Mucosa of descending colon (tissue), 3 donors: ENCODE results near the gene PCDHA8. TPM values are rescaled to one million over a fixed set of nuclear protein-coding genes. Genes with fewer than 3 reads are reported as not detected.
"Not testable (repeated sequence)": the region's sequence is repeated elsewhere in the genome, so short reads cannot be mapped to it uniquely, and the experiment has no call there.

ENCODE experiments used
- ATAC-seq: fragments of 200-7000 bp; cut with Tn5 transposase; one replicate; pipeline ENCODE4 v1.9.1; 2020; ENCODE audit warnings: mild to moderate bottlenecking, moderate library complexity
- DNase-seq, 3 donors: peaks; one replicate each; pipeline ENCODE4 v3.0.0-alpha.2; 2020
- H3K36me3 ChIP-seq: fragments of 200-600 bp; one replicate; pipeline ENCODE4 v1.8.0; 2021; ENCODE audit warnings: low read depth, mild to moderate bottlenecking
- H3K4me1 ChIP-seq: fragments of 200-600 bp; one replicate; pipeline ENCODE4 v1.8.0; 2021; ENCODE audit warnings: low read depth, mild to moderate bottlenecking
- H3K4me3 ChIP-seq: fragments of 200-600 bp; one replicate; pipeline ENCODE4 v1.8.0; 2021; ENCODE audit warnings: mild to moderate bottlenecking
- H3K9me3 ChIP-seq: fragments of 200-600 bp; one replicate; pipeline ENCODE4 v1.8.0; 2021; ENCODE audit warnings: mild to moderate bottlenecking
- intact Hi-C, 2 donors: fragments of 100-400 bp; cut with DNase I in 1 of 2; cut with micrococcal nuclease in 1 of 2; formaldehyde crosslinking; loops; one replicate each; pipeline versions ENCODE4 v1.11.0 to v1.11.1; 2022; cut with DNase I, micrococcal nuclease
- total RNA-seq, 3 donors: library from RNA; stranded (reverse); fragmentation: NEBNext Ultra II Directional in 2 of 3; extraction: Animal tissue kit (Norgen Biotek cat#: 25700) in 2 of 3; gene quantifications; one replicate each; pipeline versions ENCODE4 v1.2.1 to v1.2.4, GENCODE V29; 2021 to 2023
- TF ChIP-seq, protein P1 (sequence below): fragments of 200-600 bp; IDR thresholded peaks from one replicate; pipeline ENCODE4 v1.8.0; 2022; ENCODE audit warnings: antibody characterized with exemption, mild to moderate bottlenecking
- donor health status: DM: no; HTN: no; CAD: no; lungs with moderate emphysema.
- donor health status: DM: no; HTN: no; CAD: no.
- donor health status: DM: no; HTN: yes; CAD: no.

PCDHA8 gene
- total RNA-seq, 3 donors from 2014 or later: 0.14 to 0.19 TPM; not detected in 1

DNA sequence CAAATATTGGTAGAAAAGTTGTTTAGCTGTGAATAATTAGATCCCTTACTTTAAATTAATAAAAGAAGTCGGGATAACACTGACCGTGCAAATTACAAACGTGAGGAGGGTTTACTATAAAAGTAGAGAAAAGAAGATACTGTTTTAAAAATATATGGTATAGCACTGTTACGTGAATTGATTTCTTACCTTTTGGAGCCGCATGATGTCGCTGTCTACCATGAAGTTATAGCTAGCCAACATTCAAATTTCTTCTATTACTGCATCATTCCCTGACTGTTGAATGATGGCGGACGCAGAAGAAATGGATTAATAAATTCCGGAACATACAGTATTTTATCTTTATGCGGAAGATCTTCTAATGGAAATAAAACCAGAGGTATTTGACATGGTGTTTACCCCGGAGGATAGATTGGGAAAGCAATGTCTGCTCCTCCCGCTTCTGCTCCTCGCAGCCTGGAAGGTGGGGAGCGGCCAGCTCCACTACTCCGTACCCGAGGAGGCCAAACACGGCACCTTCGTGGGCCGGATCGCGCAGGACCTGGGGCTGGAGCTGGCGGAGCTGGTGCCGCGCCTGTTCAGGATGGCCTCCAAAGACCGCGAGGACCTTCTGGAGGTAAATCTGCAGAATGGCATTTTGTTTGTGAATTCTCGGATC is 13.2 kb upstream of the PCDHA8 start, which contains the start of gene PCDHA6:
PCDHA6 (plus strand) TSS at position 257 of the 658 bp plus-strand sequence; CDS start at position 389, 132 bp downstream.
- Histone ChIP-seq H3K36me3 (no peaks in the 10 kb centered on the region), H3K4me1 (no peaks in the 10 kb centered on the region), H3K9me3 (peaks cover 44% of the 10 kb centered on the region), H3K4me3 (no peak within 1 kb of the TSS)
- intact Hi-C loops: no loop called here
- TF ChIP-seq, protein P1, sequence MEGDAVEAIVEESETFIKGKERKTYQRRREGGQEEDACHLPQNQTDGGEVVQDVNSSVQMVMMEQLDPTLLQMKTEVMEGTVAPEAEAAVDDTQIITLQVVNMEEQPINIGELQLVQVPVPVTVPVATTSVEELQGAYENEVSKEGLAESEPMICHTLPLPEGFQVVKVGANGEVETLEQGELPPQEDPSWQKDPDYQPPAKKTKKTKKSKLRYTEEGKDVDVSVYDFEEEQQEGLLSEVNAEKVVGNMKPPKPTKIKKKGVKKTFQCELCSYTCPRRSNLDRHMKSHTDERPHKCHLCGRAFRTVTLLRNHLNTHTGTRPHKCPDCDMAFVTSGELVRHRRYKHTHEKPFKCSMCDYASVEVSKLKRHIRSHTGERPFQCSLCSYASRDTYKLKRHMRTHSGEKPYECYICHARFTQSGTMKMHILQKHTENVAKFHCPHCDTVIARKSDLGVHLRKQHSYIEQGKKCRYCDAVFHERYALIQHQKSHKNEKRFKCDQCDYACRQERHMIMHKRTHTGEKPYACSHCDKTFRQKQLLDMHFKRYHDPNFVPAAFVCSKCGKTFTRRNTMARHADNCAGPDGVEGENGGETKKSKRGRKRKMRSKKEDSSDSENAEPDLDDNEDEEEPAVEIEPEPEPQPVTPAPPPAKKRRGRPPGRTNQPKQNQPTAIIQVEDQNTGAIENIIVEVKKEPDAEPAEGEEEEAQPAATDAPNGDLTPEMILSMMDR: no peak
- DNase-seq (no peak), ATAC-seq (no peak)

DNA sequence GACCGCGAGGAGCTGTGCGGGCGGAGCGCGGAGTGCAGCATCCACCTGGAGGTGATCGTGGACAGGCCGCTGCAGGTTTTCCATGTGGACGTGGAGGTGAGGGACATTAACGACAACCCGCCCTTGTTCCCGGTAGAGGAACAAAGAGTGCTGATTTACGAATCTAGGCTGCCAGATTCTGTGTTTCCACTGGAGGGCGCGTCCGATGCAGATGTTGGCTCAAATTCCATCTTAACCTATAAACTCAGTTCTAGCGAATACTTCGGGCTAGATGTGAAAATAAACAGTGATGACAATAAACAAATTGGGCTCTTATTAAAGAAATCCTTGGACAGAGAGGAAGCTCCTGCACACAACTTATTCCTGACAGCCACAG is 12.6 kb upstream of the PCDHA8 start:
- H3K4me1 ChIP-seq: no peaks in the 10 kb centered on the region
- peaks cover 39% of the 10 kb centered on the region for H3K9me3 ChIP-seq
- ATAC-seq (no peak), DNase-seq (no peak)
- H3K36me3 ChIP-seq: no peaks in the 10 kb centered on the region
- intact Hi-C loops: no loop called here
- TF ChIP-seq, protein P1: no peak
- no peak overlapping the region for H3K4me3 ChIP-seq

DNA sequence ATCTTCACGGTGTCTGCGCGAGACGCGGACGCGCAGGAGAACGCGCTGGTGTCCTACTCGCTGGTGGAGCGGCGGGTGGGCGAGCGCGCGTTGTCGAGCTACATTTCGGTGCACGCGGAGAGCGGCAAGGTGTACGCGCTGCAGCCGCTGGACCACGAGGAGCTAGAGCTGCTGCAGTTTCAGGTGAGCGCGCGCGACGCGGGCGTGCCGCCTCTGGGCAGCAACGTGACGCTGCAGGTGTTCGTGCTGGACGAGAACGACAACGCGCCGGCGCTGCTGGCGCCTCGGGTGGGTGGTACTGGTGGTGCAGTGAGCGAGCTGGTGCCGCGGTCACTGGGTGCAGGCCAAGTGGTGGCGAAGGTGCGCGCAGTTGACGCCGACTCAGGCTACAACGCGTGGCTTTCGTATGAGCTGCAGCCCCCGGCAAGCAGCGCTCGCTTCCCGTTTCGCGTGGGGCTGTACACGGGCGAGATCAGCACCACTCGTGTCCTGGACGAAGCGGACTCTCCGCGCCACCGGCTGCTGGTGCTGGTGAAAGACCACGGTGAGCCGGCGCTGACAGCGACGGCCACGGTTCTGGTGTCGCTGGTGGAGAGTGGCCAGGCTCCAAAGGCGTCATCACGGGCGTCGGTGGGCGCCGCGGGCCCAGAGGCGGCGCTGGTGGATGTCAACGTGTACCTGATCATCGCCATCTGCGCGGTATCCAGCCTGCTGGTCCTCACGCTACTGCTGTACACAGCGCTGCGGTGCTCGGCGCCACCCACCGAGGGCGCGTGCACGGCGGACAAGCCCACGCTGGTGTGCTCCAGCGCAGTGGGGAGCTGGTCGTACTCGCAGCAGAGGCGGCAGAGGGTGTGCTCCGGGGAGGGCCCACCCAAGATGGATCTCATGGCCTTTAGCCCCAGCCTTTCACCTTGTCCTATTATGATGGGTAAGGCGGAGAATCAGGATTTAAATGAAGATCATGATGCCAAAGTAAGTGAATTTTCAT is 11.2 kb upstream of the PCDHA8 start:
- intact Hi-C loops, DNase-seq, ATAC-seq, H3K36me3 ChIP-seq, H3K4me3 ChIP-seq, H3K4me1 ChIP-seq: not testable (repeated sequence)
- H3K9me3 ChIP-seq: peaks cover 43% of the 10 kb centered on the region

DNA sequence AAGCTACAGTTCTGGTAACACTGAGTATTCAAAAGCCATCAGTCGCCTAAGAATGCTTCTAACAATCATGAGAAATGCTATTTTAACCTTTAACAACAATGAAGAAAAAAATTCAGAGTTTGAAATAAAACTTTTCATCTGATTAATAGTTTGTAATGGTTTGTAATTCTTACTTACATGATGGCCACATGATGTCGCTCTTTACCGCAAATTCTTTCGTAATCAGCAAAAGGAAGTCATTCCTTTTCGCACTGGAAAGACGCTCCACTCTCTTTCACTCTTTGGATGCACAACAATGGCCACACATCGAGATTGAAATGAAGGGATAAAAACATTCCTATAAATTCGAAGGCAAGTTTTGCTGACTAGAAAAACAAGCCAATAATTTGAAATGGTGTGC is 7.0 kb upstream of the PCDHA8 start, which contains the start of gene PCDHA7:
PCDHA7 (plus strand) TSS at position 277 of the 400 bp plus-strand sequence; CDS start at position 392, 115 bp downstream.
- ATAC-seq (no peak), DNase-seq (no peak)
- Histone ChIP-seq H3K4me1 (no peaks in the 10 kb centered on the region), H3K4me3 (no peak within 1 kb of the TSS), H3K9me3 (peaks cover 42% of the 10 kb centered on the region), H3K36me3 (no peaks in the 10 kb centered on the region)
- TF ChIP-seq, protein P1: no peak
- intact Hi-C loops: no loop called here

DNA sequence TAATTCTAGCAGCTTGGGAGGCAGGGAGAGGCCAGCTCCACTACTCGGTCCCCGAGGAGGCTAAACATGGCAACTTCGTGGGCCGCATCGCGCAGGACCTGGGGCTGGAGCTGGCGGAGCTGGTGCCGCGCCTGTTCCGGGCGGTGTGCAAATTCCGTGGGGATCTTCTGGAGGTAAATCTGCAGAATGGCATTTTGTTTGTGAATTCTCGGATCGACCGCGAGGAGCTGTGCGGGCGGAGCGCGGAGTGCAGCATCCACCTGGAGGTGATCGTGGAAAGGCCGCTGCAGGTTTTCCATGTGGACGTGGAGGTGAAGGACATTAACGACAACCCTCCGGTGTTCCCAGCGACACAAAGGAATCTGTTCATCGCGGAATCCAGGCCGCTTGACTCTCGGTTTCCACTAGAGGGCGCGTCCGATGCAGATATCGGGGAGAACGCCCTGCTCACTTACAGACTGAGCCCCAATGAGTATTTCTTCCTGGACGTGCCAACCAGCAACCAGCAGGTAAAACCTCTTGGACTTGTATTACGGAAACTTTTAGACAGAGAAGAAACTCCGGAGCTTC is 6.5 kb upstream of the PCDHA8 start:
- H3K4me3 ChIP-seq, H3K36me3 ChIP-seq, ATAC-seq, H3K4me1 ChIP-seq, intact Hi-C loops: not testable (repeated sequence)
- peaks cover 36% of the 10 kb centered on the region for H3K9me3 ChIP-seq
- DNase-seq: peak in 1 of 3 donors; percentile 33

DNA sequence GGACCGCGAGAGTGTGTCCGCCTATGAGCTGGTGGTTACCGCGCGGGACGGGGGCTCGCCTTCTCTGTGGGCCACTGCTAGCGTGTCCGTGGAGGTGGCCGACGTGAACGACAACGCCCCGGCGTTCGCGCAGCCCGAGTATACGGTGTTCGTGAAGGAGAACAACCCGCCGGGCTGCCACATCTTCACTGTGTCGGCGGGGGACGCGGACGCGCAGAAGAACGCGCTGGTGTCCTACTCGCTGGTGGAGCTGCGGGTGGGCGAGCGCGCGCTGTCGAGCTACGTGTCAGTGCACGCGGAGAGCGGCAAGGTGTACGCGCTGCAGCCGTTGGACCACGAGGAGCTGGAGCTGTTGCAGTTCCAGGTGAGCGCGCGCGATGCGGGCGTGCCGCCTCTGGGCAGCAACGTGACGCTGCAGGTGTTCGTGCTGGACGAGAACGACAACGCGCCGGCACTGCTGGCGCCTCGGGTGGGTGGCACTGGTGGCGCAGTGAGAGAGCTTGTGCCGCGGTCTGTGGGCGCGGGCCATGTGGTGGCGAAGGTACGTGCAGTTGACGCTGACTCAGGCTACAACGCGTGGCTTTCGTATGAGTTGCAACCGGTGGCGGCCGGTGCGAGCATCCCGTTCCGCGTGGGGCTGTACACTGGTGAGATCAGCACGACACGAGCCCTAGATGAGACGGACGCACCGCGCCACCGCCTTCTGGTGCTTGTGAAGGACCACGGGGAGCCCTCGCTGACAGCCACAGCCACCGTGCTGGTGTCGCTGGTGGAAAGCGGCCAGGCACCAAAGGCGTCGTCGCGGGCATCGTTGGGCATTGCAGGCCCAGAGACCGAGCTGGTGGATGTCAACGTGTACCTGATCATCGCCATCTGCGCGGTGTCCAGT is 5.1 kb upstream of the PCDHA8 start:
- Histone ChIP-seq H3K4me1 (no peaks in the 10 kb centered on the region), H3K9me3 (peaks cover 24% of the 10 kb centered on the region), H3K4me3 (no peak overlapping the region), H3K36me3 (no peaks in the 10 kb centered on the region)
- TF ChIP-seq, protein P1: no peak
- intact Hi-C loops: no loop called here
- DNase-seq (no peak), ATAC-seq (no peak)
